Amygdala (tissue), 56 donors: ENCODE measurements around the gene THYN1.

Experiments used
- DNase-seq, 56 donors: peaks; one replicate each; lab custom pipeline; 2025; lab: John Stamatoyannopoulos, UW

Gene THYN1

GRCh38 chr11:134252346-134253187, 585 bp downstream of the THYN1 start:
- peak in 7 of 56 donors; percentile 22 to 50 (median 45) for DNase-seq

GRCh38 chr11:134250675-134251074, 2.5 kb downstream of the THYN1 start:
- DNase-seq = no peak

GRCh38 chr11:134250246-134250645, 2.9 kb downstream of the THYN1 start:
- DNase-seq = no peak

- DNase-seq = no peak
These were observed 4.2 kb downstream of the THYN1 start for GRCh38 chr11:134248910-134249480.

- no peak for DNase-seq
These were observed 6.5 kb downstream of the THYN1 start for GRCh38 chr11:134246678-134247077.

- no peak for DNase-seq
These were observed 7.1 kb downstream of the THYN1 start for GRCh38 chr11:134246100-134246499.

- no peak for DNase-seq
These were observed 7.7 kb downstream of the THYN1 start for GRCh38 chr11:134245434-134245833.

- no peak for DNase-seq
These were observed 8.6 kb downstream of the THYN1 start for GRCh38 chr11:134244593-134244992.

GRCh38 chr11:134243913-134244312, 9.2 kb downstream of the THYN1 start:
- no peak for DNase-seq

- DNase-seq = no peak
These were observed 10.8 kb downstream of the THYN1 start for GRCh38 chr11:134242376-134242775.

- no peak for DNase-seq
These were observed 12.6 kb downstream of the THYN1 start for GRCh38 chr11:134240592-134240991.

- no peak for DNase-seq
These were observed 14.2 kb downstream of the THYN1 start for GRCh38 chr11:134238956-134239355.

GRCh38 chr11:134237557-134237922, 15.6 kb downstream of the THYN1 start:
- DNase-seq = no peak

GRCh38 chr11:134236834-134237556, 16.2 kb downstream of the THYN1 start:
- no peak for DNase-seq

- DNase-seq = no peak
These were observed 17.8 kb downstream of the THYN1 start for GRCh38 chr11:134235399-134235798.

GRCh38 chr11:134233729-134234179, 19.4 kb downstream of the THYN1 start:
- DNase-seq = no peak

- no peak for DNase-seq
These were observed 21.0 kb downstream of the THYN1 start for GRCh38 chr11:134231958-134232659.

- DNase-seq = no peak
These were observed 22.8 kb downstream of the THYN1 start for GRCh38 chr11:134230339-134230738.

- DNase-seq = no peak
These were observed 23.9 kb downstream of the THYN1 start for GRCh38 chr11:134229126-134229790.

GRCh38 chr11:134228625-134229024, 24.5 kb downstream of the THYN1 start:
- DNase-seq = no peak
